Natural killer cell (primary cell): Measurements from ENCODE around the gene SORCS1. TPM values are rescaled to one million over a fixed set of nuclear protein-coding genes. Genes with fewer than 3 reads are reported as not detected.
A peak's percentile ranks its signal among the peaks of the same experiment; 100 is the strongest.

Experiments
- ATAC-seq, 3 donors: fragments of 150-1000 bp in 2 of 3; fragments of 200-7000 bp in 1 of 3; cut with Tn5 transposase; 1 replicate in 1 of 3; 2 replicates in 2 of 3; pipeline ENCODE4 v1.10.0; 2021; ENCODE audit warnings: mild to moderate bottlenecking in 2 of 3, moderate library complexity in 2 of 3
- DNase-seq, 2 donors: peaks; one replicate each; pipeline versions ENCODE4 v3.0.0 to v3.0.0-alpha.2; 2013 to 2021; ENCODE audit warnings: mixed read lengths in 1 of 2
- H3K27ac ChIP-seq: one replicate; pipeline ENCODE4 v1.5.1; 2013; ENCODE audit warnings: mild to moderate bottlenecking, low read length
- H3K27me3 ChIP-seq: one replicate; pipeline ENCODE4 v1.6.1; 2013; ENCODE audit warnings: low read length; ENCODE audit not compliant: control insufficient read depth, insufficient read depth
- H3K36me3 ChIP-seq: one replicate; pipeline ENCODE4 v1.6.1; 2013; ENCODE audit warnings: low read length; ENCODE audit not compliant: control insufficient read depth, insufficient read depth
- H3K4me1 ChIP-seq: one replicate; pipeline ENCODE4 v1.6.1; 2013; ENCODE audit warnings: low read length; ENCODE audit not compliant: control insufficient read depth, insufficient read depth
- H3K4me3 ChIP-seq: one replicate; pipeline ENCODE4 v1.5.1; 2013; ENCODE audit warnings: low read length
- H3K9me3 ChIP-seq: one replicate; pipeline ENCODE4 v1.6.1; 2013; ENCODE audit warnings: low read length; ENCODE audit not compliant: control insufficient read depth, insufficient read depth
- H3K27ac Mint-ChIP-seq, 2 donors: one replicate each; pipeline ENCODE4 v1.8.0; 2022; ENCODE audit warnings: mild to moderate bottlenecking in 2 of 2, mixed read lengths in 2 of 2, moderate library complexity in 1 of 2
- H3K27me3 Mint-ChIP-seq, 2 donors: one replicate each; pipeline ENCODE4 v1.8.0; 2022; ENCODE audit warnings: low read depth in 2 of 2, mixed read lengths in 2 of 2
- H3K36me3 Mint-ChIP-seq: one replicate; pipeline ENCODE4 v1.8.0; 2022; ENCODE audit warnings: mixed read lengths
- H3K4me1 Mint-ChIP-seq, 2 donors: one replicate each; pipeline ENCODE4 v1.8.0; 2022; ENCODE audit warnings: mixed read lengths in 2 of 2
- H3K4me3 Mint-ChIP-seq: one replicate; pipeline ENCODE4 v1.8.0; 2022; ENCODE audit warnings: mild to moderate bottlenecking, moderate library complexity, mixed read lengths
- H3K9me3 Mint-ChIP-seq, 2 donors: one replicate each; pipeline ENCODE4 v1.8.0; 2022; ENCODE audit warnings: mixed read lengths in 2 of 2
- WGBS: methylation state at CpG from one replicate; pipeline ENCODE4 v1.1.7; 2013; ENCODE audit warnings: missing lambda C conversion rate; ENCODE audit not compliant: insufficient coverage; 5-methylcytosine and 5-hydroxymethylcytosine counted together
- intact Hi-C: fragments of 100-400 bp; cut with micrococcal nuclease; formaldehyde crosslinking; loops from one replicate; pipeline ENCODE4 v1.14.2; 2022
- total RNA-seq, 4 donors: library from RNA; stranded (reverse); fragments of 120-200 nt in 1 of 4; gene quantifications; one replicate each; pipeline versions ENCODE4 v1.2.3 to v1.2.4, GENCODE V29; 2013 to 2022
- TF ChIP-seq, protein P1 (sequence below): fragments of 200-600 bp; IDR thresholded peaks from one replicate; pipeline ENCODE4 v1.8.0; 2022; ENCODE audit warnings: antibody characterized with exemption

SORCS1 gene
- total RNA-seq, 3 donors from 2014 or later (not counting 1 experiment from before 2014, with no cell fraction given) = not detected

- no peaks in the 10 kb centered on the region for H3K27me3 ChIP-seq
- 88% methylated on average over 4 of the region's 5 CpGs for WGBS
- no peaks in the 10 kb centered on the region for H3K4me1 ChIP-seq
- no peak overlapping the region for H3K4me3 ChIP-seq
- H3K36me3 ChIP-seq = no peaks in the 10 kb centered on the region
- Mint-ChIP-seq H3K4me3 (no peak overlapping the region), H3K4me1 (peaks cover 0 to 10% of the 10 kb centered on the region in 2 donors), H3K27ac (no peak overlapping the region), H3K36me3 (no peaks in the 10 kb centered on the region), H3K27me3 (no peaks in the 10 kb centered on the region), H3K9me3 (no peaks in the 10 kb centered on the region)
- ATAC-seq = no peak
- TF ChIP-seq, protein P1, sequence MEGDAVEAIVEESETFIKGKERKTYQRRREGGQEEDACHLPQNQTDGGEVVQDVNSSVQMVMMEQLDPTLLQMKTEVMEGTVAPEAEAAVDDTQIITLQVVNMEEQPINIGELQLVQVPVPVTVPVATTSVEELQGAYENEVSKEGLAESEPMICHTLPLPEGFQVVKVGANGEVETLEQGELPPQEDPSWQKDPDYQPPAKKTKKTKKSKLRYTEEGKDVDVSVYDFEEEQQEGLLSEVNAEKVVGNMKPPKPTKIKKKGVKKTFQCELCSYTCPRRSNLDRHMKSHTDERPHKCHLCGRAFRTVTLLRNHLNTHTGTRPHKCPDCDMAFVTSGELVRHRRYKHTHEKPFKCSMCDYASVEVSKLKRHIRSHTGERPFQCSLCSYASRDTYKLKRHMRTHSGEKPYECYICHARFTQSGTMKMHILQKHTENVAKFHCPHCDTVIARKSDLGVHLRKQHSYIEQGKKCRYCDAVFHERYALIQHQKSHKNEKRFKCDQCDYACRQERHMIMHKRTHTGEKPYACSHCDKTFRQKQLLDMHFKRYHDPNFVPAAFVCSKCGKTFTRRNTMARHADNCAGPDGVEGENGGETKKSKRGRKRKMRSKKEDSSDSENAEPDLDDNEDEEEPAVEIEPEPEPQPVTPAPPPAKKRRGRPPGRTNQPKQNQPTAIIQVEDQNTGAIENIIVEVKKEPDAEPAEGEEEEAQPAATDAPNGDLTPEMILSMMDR = no peak
- DNase-seq = no peak
- intact Hi-C loops = no loop called here
- H3K27ac ChIP-seq = no peak overlapping the region
- no peaks in the 10 kb centered on the region for H3K9me3 ChIP-seq
These were observed 290.5 kb downstream of the SORCS1 start for GRCh38 chr10:106873770-106874603.

DNA sequence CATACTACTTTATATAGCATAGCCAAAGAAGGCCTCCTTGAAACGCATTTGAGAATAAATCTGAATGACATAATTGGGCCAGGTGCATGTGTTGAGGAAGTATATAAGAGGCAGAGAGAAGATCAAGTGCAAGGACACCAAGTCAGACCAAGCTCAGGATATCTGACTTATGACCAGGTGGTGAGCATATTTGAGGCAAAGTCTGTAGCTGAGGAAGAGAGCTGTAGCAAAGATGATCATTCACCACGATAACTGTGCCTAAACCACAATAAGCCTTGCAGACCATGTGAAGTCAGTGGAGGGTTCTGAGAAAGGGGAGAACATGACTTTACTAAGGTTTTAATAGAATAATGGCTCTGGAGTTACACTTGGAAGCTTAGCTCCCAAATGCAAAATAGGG, 292.3 kb downstream of the SORCS1 start:
- H3K9me3 Mint-ChIP-seq = peaks cover 0 to 3% of the 10 kb centered on the region in 2 donors
- TF ChIP-seq, protein P1 = no peak
- peaks cover 0 to 10% of the 10 kb centered on the region in 2 donors for H3K4me1 Mint-ChIP-seq
- no peaks in the 10 kb centered on the region for H3K9me3 ChIP-seq
- WGBS = 23% methylated on average over 2 of the region's 2 CpGs
- H3K27ac Mint-ChIP-seq = peak overlapping the region in 1 of 2 donors; percentile 14
- peaks cover 5% of the 10 kb centered on the region for H3K36me3 Mint-ChIP-seq
- no peak overlapping the region for H3K4me3 ChIP-seq
- H3K4me3 Mint-ChIP-seq = no peak overlapping the region
- no peaks in the 10 kb centered on the region for H3K27me3 Mint-ChIP-seq
- DNase-seq (no peak), ATAC-seq (no peak)
- H3K4me1 ChIP-seq = no peaks in the 10 kb centered on the region
- no peaks in the 10 kb centered on the region for H3K27me3 ChIP-seq
- no peak overlapping the region for H3K27ac ChIP-seq
- H3K36me3 ChIP-seq = no peaks in the 10 kb centered on the region
- intact Hi-C loops = no loop called here

- DNase-seq = no peak
- Histone ChIP-seq H3K4me3 (no peak overlapping the region), H3K4me1 (no peaks in the 10 kb centered on the region), H3K27me3 (no peaks in the 10 kb centered on the region), H3K9me3 (no peaks in the 10 kb centered on the region), H3K36me3 (no peaks in the 10 kb centered on the region), H3K27ac (no peak overlapping the region)
- H3K4me1 Mint-ChIP-seq = peaks cover 0 to 6% of the 10 kb centered on the region in 2 donors
- H3K36me3 Mint-ChIP-seq = peaks cover 11% of the 10 kb centered on the region
- H3K27ac Mint-ChIP-seq = no peak overlapping the region
- no peaks in the 10 kb centered on the region for H3K27me3 Mint-ChIP-seq
- no peak for ATAC-seq
- intact Hi-C loops = loop anchor here (10.0 kb wide), 1 partner anchor 52 kb away; no protein-coding TSS in a partner anchor
- H3K4me3 Mint-ChIP-seq = no peak overlapping the region
- WGBS = 62% methylated on average over 7 of the region's 7 CpGs
- TF ChIP-seq, protein P1 = no peak
- H3K9me3 Mint-ChIP-seq = peaks cover 0 to 3% of the 10 kb centered on the region in 2 donors
These were observed 298.2 kb downstream of the SORCS1 start for GRCh38 chr10:106866244-106866845.
